COR-L47 (cell line): Measurements from ENCODE around the gene CABP4.

ENCODE experiments used
- DNase-seq: peaks from one replicate; lab custom pipeline; 2025; lab: John Stamatoyannopoulos, UW

CABP4 gene

GRCh38 chr11:67455054-67455453 is at the start of gene CABP4:
CABP4 (plus strand) TSS chr11:67455354; CDS start chr11:67455424, 70 bp downstream.
- DNase-seq, result no peak

GRCh38 chr11:67405688-67406339 is 49.3 kb upstream of the CABP4 start:
- DNase-seq, result no peak

- no peak for DNase-seq
These were observed 48.7 kb upstream of the CABP4 start for GRCh38 chr11:67406420-67406968.

DNA sequence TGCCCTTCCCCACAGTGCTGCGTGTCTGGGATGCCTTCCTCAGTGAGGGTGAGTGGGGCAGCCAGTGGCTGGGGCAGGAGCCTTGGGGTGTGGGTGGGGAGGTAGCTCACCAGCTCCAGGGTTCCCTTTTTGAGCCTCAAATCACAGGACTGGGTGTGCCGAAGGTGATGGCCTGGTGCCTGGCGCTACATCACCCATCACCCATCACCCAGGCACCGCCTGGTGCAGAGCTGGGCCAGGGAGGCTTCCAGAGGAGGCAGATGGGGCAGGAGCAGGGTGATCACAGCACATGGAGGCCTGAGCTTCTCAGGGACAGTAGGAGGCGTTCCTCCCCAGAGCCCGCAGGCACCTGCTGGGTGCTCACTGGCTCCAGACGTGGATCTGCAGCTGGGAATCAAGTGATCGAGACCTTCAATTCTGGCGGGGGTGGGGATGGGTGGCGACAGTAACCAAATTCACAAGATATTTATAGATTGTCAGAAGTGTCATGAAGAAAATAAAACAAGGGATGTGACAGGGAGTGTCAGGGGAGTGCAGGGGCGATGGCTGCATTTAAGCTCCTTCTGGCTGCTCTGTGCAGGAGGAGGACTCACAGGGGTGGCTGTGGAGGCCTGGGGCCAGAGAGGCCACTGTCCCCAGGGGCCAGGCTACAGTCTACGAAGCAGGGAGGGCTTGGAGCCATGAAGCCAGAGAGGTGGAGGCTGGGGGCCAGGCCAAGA is 48.0 kb upstream of the CABP4 start:
- DNase-seq, result no peak

DNA sequence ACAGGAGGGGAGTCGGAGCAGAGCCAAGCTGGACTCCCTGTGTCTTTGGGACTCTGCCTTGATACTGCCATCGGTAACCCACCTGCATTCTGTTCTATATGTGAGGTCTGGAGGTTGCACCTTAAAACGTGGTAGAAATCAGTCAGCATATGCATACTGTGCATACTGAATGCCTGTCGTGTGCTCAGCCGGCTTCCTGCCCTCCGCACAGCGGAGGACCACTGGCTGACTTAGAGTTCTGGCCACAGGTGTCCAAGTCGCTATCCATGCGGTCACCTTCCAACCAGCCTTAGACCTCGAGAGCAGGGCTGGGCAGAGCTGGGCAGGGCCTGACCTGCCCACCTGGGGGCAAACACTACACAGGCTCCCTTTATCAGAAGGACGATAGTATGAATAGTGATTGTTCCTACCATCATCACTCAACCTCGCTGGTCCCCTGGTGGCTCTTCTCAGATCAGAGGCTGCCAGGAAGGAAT is 47.4 kb upstream of the CABP4 start:
- no peak for DNase-seq

- DNase-seq, result no peak
These were observed 46.5 kb upstream of the CABP4 start for GRCh38 chr11:67408437-67409200.

DNA sequence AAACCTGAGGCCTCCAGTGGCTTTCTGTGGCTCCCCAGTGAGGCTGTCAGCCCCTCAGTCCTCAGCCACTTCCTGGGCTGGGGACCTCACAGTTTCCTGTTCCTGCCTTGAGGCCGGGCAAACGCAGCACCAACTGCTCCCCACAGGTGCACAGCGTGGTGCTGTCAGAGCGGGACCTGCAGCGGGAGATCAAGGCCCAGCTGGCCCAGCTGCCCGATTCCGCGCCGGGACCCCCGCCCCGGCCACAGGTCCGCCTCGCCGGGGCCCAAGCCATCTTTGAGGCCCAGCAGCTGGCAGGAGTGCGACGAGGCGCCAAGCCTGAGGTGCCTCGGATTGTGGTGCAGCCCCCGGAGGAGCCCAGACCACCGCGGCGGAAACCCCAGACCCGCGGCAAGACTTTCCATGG is 45.9 kb upstream of the CABP4 start:
- no peak for DNase-seq

GRCh38 chr11:67409781-67410368 is 45.3 kb upstream of the CABP4 start:
- no peak for DNase-seq

DNA sequence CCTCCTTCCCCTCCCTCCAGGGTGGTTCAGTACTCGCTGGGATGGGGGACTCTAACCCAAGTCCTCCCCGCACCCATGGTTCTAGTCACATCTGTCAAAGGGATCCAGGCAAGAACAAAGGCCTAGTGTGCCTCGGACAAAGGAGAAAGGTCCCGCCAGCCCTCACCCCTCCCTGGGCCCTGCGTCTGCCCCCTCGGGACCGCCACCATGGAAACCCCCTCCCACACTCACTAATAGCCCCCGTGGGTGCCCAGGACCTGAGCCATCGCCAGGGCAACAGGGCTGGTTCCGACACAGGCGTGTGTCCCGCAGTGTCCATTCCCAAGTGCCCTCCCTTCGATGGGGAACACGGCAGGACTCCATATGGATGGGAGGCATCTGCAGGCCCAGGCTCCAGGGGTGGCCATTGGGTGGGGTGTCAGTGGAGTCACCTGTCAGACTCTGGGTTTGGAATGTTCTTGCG is 44.8 kb upstream of the CABP4 start:
- DNase-seq, result no peak

DNA sequence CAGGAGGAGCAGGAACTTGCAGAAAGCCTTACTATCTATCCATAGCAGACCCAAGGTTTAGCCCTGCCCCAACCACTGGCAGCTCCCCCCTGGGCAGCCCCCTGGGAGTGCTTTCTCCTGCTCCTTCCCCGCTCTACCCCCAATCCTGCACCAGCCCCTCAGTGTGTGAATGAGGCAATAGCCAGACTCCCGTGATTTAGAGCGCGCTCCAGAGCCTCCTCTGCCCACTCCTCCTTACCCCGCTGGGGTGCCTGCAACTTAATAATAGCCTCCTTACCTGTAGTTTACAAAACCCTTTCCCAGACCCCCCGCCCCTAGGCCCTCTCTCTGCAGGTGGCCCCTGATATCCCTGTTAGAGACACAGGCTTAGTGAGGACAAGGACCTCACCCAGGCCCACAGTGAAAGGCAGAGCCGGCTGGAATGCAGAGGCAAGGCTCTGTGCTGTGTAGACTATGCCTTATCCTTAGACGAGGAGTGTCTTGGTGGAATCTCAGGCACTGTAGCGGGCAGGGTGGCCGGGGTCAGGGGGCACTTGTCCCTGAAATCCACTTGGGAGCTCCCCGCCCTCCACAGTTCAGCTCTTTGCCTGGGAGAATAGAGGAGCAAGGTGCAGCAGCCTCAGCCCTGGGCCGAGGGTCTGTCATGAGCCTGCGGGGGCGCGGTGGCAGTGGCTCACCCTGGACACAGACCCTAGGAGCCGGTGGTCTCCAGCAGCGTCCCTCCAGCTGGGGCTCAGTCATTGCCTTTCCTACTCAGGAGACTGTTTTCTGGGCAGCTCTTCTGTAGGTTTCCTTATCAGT is 44.0 kb upstream of the CABP4 start:
- DNase-seq, result no peak

DNA sequence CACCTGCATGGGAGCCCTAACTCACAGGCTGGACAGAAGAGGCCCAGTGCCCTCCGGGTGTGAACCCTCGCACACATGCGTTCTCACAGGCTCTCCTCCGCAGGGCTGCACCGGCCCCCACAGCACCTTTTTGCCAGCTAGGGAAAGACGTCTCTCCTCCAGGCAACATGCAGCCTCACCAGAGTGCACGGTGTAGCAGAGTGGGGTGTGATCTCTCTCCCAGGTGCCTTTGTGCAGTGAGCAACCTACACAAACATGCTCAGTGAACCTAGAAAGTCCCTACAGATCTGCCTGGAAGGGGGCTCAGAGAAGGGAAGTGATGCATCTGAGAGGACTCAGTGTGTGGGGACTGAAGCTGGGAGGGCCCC is 43.4 kb upstream of the CABP4 start:
- DNase-seq, result no peak

DNA sequence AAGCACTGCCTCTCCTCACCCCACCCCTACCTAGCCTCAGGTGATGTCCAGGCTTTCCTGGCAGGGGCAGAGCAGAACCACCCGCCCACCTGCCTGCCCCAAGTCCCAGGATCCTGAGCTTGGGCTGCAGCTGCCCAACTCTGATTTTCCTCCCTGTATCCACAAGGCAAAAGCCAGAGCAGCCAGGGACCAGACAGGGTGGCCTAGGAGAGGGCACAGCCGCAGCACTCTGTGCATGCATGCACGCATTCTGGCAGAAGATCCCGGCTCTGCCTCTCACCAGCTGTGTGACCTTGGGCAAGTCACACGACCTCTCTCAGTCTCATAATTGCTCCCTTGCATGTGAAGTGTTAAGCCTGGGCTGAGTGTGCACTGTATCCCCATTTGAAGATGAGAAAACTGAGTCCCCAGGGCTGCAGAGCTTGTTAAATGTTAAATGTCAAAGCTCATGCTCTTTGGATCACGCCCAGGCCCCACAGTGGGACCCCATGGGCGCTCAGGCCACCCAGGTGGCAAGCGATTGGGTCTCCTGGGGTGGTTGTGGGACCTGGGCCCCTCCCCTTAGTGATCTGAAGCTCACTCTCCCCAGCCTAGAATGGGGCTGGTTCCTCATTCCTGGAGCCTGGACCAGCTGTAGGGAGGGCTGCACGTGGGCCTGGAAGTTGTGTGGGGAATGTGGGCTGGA is 42.5 kb upstream of the CABP4 start:
- DNase-seq, result no peak

- DNase-seq, result no peak
These were observed 41.8 kb upstream of the CABP4 start for GRCh38 chr11:67413266-67413849.

GRCh38 chr11:67415501-67416304 is 39.5 kb upstream of the CABP4 start, which contains the start of gene CARNS1:
CARNS1 (plus strand) TSS chr11:67415678; CDS start chr11:67416200, 522 bp downstream.
- DNase-seq, result no peak

DNA sequence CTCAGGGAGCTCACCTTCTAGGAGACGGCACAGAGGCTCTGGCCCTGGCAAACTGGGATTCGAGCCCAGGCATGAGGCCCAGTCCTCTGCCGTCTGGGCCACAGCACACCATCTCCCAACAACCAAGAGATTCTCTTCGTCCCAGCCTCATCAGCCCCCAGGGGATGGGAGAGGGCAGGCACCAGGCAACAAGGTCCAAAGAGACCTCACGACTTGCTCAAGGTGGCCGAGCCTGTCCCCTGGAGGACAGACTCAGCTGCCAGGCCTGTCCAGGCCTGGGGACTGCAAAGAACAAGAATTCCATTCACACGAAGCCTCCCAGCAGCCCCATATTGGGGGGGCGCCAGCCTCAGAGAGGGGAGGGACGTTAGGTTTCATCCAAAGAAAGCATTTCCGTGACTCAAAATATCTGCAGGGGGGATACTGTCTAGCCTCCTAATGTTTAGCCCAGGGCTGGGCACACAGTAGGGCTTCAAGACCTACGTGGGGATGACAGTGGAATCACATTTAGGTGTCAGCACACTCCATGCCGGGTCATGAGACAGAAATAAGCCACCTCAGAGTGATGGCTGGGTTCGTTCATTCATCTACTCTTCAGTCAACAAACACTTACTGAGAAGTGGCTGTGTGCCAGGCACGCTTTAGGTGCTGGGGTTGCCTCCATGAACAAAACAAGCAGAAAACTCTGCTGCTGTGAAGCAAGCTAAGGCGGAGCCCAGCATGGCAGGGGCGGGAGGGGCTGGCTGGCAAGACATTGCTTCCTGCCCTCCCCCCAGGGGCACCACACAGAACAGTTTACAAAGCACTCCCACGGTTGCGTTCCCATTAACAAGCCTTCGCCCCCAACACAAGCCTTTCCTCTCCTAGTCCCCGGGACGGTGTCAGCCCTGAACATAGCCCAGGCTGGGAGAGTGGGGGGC is 38.5 kb upstream of the CABP4 start:
- peak; percentile 89 for DNase-seq

GRCh38 chr11:67417425-67417824 is 37.7 kb upstream of the CABP4 start:
- no peak for DNase-seq

GRCh38 chr11:67418476-67419281 is 36.5 kb upstream of the CABP4 start:
- DNase-seq, result no peak
